Uterus (tissue), 4 donors: ENCODE data around the gene S100A3. TPM values are rescaled to one million over a fixed set of nuclear protein-coding genes. Genes with fewer than 3 reads are reported as not detected.
"Not testable (repeated sequence)": the region's sequence is repeated elsewhere in the genome, so short reads cannot be mapped to it uniquely, and the experiment has no call there.

ENCODE experiments used
- DNase-seq, 2 donors: peaks; one replicate each; pipeline ENCODE4 v3.0.0-alpha.2; 2019 to 2020
- H3K27ac ChIP-seq, 2 donors: fragments of 200-600 bp; sonication (generic); 1 replicate in 1 of 2; 2 replicates in 1 of 2; pipeline ENCODE4 v1.5.1; 2016 to 2018
- H3K27me3 ChIP-seq, 2 donors: fragments of 200-600 bp; sonication (generic); one replicate each; pipeline ENCODE4 v1.5.1; 2018 to 2019; ENCODE audit warnings: control low read depth in 1 of 2
- H3K36me3 ChIP-seq, 2 donors: fragments of 200-600 bp; sonication (generic); one replicate each; pipeline ENCODE4 v1.5.1; 2019; ENCODE audit warnings: control low read depth in 1 of 2
- H3K4me1 ChIP-seq, 2 donors: fragments of 200-600 bp; sonication (generic); one replicate each; pipeline ENCODE4 v1.5.1; 2018 to 2019; ENCODE audit warnings: control low read depth in 1 of 2
- H3K4me3 ChIP-seq, 2 donors: fragments of 200-600 bp; sonication (generic); 1 replicate in 1 of 2; 2 replicates in 1 of 2; pipeline ENCODE4 v1.5.1; 2018 to 2019; ENCODE audit warnings: mild to moderate bottlenecking in 1 of 2
- H3K9me3 ChIP-seq, 2 donors: fragments of 200-600 bp; sonication (generic); one replicate each; pipeline ENCODE4 v1.5.1; 2019; ENCODE audit warnings: control low read depth in 1 of 2
- POLR2A ChIP-seq, 2 donors: fragments of 450-650 bp; IDR thresholded peaks; one replicate each; pipeline ENCODE4 v1.6.1; 2016; ENCODE audit warnings: antibody characterized with exemption in 2 of 2, mild to moderate bottlenecking in 1 of 2, moderate library complexity in 1 of 2
- intact Hi-C: fragments of 100-400 bp; cut with DNase I; formaldehyde crosslinking; loops from one replicate; pipeline ENCODE4 v1.15.1; 2023; ENCODE audit warnings: low total_unique reads
- total RNA-seq, 4 donors: library from RNA; depleted of rRNA in 3 of 4; stranded (reverse); fragments of >200 nt in 3 of 4; gene quantifications; one replicate each; pipeline versions ENCODE4 v1.1.0 to v1.2.4, GENCODE V29; 2014 to 2023
- TF ChIP-seq, protein P1 (sequence below), 4 experiments: fragments of 200-600 bp in 2 of 4; fragments of 450-650 bp in 2 of 4; sonication (generic) in 2 of 4; IDR thresholded peaks; one replicate each; pipeline ENCODE4 v1.5.1; 2016 to 2019; ENCODE audit warnings: antibody characterized with exemption in 4 of 4, mild to moderate bottlenecking in 2 of 4, moderate library complexity in 1 of 4
- donor health status: DM: yes; HTN: yes; CAD: no.

S100A3 gene
- total RNA-seq, 4 donors from 2014 or later: 1.2 to 3.7 TPM; not detected in 2

DNA sequence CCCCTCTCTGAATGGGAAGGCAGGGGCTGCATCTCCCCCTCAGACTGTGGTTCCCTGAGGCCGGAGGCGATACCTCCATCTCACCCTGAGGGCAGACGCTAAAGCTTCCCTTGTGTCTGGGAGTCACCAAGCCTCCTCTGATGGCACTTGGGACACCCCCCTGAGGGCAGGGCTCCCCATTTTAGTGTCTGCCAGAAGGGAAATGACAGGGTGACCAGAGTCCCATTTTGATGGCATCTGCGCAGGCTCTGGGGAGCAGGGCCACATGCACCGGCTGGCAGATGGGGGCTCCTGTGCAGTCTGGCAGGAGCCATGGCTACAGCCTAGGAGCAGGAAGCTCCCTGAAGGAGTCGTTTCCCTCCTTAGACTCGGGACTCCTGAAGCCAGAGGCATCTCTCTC, 14.9 kb upstream of the S100A3 start:
- peak in 1 of 2 donors; percentile 8 for DNase-seq
- TF ChIP-seq POLR2A (IDR thresholded peaks at IDR 0.05): no peak
- TF ChIP-seq, protein P1, sequence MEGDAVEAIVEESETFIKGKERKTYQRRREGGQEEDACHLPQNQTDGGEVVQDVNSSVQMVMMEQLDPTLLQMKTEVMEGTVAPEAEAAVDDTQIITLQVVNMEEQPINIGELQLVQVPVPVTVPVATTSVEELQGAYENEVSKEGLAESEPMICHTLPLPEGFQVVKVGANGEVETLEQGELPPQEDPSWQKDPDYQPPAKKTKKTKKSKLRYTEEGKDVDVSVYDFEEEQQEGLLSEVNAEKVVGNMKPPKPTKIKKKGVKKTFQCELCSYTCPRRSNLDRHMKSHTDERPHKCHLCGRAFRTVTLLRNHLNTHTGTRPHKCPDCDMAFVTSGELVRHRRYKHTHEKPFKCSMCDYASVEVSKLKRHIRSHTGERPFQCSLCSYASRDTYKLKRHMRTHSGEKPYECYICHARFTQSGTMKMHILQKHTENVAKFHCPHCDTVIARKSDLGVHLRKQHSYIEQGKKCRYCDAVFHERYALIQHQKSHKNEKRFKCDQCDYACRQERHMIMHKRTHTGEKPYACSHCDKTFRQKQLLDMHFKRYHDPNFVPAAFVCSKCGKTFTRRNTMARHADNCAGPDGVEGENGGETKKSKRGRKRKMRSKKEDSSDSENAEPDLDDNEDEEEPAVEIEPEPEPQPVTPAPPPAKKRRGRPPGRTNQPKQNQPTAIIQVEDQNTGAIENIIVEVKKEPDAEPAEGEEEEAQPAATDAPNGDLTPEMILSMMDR (IDR thresholded peaks at IDR 0.05): no peak
- intact Hi-C loops: no loop called here
- H3K36me3 ChIP-seq: no peaks in the 10 kb centered on the region
- H3K4me3 ChIP-seq: no peak overlapping the region
- H3K4me1 ChIP-seq: peaks cover 5 to 12% of the 10 kb centered on the region in 2 donors
- no peak overlapping the region for H3K27ac ChIP-seq
- H3K9me3 ChIP-seq: no peaks in the 10 kb centered on the region
- no peaks in the 10 kb centered on the region for H3K27me3 ChIP-seq

DNA sequence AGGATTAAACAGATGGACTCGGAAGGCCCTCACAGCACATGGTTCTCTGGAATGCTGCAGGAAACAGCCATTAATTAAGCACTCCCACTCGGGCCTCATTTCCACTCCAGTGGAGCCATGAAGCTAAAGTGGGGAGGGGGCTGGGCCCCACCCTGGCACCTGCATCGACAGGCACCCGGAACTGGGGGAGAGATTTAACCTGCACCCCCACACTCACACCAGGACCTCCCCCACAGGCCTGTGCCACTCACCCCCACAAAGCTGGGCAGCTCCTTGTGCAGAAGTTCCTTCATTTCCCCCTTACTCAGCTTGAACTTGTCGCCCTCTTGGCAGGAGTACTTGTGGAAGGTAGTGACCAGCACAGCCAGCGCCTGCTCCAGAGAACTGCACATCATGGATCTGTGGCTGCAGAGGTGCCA, 14.4 kb upstream of the S100A3 start:
- peak in 1 of 2 donors; percentile 12 for DNase-seq
- Histone ChIP-seq H3K27me3 (no peaks in the 10 kb centered on the region), H3K36me3 (no peaks in the 10 kb centered on the region), H3K27ac (no peak overlapping the region), H3K4me3 (no peak overlapping the region), H3K4me1 (peaks cover 5 to 12% of the 10 kb centered on the region in 2 donors), H3K9me3 (no peaks in the 10 kb centered on the region)
- no peak for TF ChIP-seq POLR2A (IDR thresholded peaks at IDR 0.05)
- TF ChIP-seq, protein P1 (IDR thresholded peaks at IDR 0.05): no peak
- intact Hi-C loops: no loop called here

DNA sequence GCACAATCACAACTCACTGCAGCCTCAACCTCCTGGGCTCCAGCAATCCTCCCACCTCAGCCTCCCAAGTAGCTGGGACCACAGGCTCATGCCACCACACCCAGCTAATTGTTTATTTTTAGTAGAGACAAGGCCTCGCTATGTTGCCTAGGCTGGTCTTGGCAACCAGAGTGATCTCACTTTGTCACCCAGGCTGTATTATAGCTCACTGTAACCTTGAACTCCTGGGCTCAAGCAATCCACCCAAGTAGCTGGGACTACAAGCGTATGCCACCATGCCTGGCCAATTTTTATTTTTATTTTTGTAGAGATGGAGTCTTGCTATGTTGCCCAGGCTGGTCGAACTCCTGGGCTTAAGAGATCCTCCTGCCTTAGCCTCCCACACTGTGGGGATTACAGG, 13.0 kb upstream of the S100A3 start:
- H3K4me3 ChIP-seq, DNase-seq, H3K9me3 ChIP-seq, H3K27ac ChIP-seq, intact Hi-C loops, H3K27me3 ChIP-seq, H3K36me3 ChIP-seq, H3K4me1 ChIP-seq: not testable (repeated sequence)

DNA sequence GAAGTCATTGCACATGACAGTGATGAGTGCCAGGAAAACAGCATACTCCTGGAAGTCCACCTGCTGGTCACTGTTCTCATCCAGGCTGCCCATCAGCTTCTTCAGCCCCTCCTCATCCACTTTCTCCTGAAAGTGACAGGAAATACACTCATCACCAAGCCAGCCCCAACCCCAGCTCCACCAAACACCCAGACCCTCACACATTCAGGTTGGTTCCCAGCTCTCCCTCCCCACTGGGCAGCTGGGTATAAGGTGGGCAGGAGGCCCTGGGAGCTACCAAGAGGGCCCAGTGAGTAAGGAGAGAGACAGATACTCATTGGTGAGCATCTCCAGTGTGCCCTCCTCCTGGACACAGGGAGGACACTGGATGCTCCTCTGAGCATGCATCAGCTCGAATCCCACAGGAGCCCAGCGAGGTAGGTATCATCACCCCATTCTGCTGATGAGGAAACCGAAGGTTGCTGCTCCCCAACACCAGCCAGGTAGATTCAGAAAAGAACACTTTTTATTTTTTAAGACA, 12.5 kb upstream of the S100A3 start:
- DNase-seq: no peak
- no peak overlapping the region for H3K4me3 ChIP-seq
- no peaks in the 10 kb centered on the region for H3K36me3 ChIP-seq
- no peak overlapping the region for H3K27ac ChIP-seq
- H3K27me3 ChIP-seq: no peaks in the 10 kb centered on the region
- peaks cover 0 to 4% of the 10 kb centered on the region in 2 donors for H3K4me1 ChIP-seq
- TF ChIP-seq POLR2A (IDR thresholded peaks at IDR 0.05): no peak
- TF ChIP-seq, protein P1 (IDR thresholded peaks at IDR 0.05): no peak
- H3K9me3 ChIP-seq: no peaks in the 10 kb centered on the region
- intact Hi-C loops: no loop called here

DNA sequence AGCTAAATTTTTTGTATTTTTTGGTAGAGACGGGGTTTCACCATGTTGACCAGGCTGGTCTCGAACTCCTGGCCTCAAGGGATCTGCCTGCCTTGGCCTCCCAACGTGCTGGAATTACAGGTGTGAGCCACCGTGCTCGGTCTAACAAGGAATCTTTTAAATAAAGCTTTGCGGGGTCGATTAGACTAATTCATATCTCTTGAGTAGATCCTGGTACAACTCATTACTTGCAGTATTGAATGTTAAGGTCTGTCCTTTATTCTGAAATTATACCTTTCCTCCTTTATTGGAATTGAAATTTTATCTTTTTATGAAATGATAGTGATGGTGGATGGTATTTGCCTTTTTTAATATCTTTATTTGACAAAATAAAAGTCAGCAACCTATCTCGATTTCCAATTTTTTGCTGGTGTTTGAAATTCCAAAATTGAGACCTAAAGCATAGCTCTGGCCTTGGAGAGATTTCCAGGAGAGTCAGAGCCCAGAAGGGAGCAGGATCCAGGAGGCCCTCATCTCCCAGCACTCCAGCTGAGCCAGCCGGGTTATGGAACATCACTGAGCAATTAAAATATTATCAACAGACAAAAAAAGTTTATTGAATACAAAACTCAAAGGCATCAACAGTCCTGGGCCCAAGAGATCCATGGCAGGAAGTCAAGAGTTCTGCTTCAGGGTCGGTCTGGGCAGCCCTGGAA, 11.9 kb upstream of the S100A3 start:
- TF ChIP-seq, protein P1 (IDR thresholded peaks at IDR 0.05): no peak
- TF ChIP-seq POLR2A (IDR thresholded peaks at IDR 0.05): no peak
- H3K9me3 ChIP-seq: no peaks in the 10 kb centered on the region
- intact Hi-C loops: no loop called here
- no peaks in the 10 kb centered on the region for H3K27me3 ChIP-seq
- no peaks in the 10 kb centered on the region for H3K4me1 ChIP-seq
- no peaks in the 10 kb centered on the region for H3K36me3 ChIP-seq
- no peak overlapping the region for H3K4me3 ChIP-seq
- no peak for DNase-seq
- no peak overlapping the region for H3K27ac ChIP-seq
